Inflammatory macrophage treated with lipopolysaccharide for 4 hours (primary cell): Measurements from ENCODE around the gene ITGB6.

Experiments used
- DNase-seq: peaks from one replicate; pipeline ENCODE4 v3.0.0-alpha.2; 2020

ITGB6 gene

DNA sequence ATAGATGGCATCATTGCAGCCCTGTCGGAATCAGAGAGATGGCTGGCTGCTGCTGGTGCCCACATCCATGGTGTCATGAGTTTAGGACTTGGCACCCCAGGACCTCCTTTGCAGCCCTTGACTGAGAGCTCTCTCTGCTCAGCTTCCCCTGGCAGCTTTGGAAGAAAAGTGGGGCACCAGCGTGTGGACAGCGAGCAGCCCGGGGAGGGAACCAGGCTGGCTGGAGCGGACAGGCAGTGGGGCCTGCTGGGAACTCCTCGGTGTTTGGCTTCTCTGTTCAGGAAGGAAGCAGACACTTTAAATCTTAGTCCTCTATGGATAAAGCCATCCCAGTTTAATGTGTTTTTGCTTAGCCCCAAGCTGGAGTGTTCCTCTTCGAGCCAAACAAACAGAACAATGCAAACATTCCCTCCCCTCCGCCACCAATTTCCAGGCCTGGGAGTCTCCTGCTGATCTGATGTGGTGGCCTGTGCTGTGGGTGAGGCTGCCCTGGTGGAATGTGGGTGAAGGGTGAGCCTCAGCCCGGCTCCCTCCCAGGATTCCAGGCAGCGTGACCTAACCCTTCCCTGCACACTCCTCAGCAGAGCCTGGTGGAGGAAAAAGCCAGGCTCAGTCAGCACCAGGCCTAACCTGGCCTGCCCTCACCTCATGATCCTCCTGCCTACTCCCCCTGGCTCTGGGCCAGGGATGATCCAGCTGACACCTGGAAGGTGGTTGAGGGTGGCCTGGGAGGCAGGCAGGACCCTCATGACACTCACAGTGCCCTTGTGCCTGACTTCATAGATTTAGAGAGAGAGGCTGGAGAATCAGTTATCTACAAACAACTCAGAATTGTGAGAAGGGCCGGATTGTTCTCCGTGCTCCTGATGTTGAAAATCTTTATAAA, 21.6 kb upstream of the ITGB6 start:
- no peak for DNase-seq

DNA sequence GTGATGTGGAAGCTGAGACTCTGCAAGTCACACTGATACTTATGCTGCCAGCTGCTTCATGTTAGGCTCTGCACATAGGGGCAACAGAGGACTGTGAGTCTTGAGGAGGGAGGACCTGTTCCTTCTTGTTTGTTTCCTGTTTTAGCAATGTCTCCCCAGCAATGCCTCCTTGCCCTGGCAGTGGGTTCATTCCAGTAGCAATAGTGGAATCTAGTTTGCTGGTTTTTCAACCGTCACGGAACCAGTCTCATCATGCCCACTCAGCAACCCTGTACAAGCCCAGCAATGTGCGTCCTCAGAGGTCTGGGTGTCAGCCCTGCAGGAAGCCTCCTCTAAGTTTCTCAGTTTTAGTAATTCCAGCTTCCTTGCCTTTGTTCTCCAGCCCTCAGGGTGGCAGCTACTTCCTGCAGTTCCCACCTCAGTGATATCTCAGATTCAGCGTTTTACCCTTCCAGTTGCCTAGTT, 20.5 kb upstream of the ITGB6 start:
- DNase-seq, result no peak

DNA sequence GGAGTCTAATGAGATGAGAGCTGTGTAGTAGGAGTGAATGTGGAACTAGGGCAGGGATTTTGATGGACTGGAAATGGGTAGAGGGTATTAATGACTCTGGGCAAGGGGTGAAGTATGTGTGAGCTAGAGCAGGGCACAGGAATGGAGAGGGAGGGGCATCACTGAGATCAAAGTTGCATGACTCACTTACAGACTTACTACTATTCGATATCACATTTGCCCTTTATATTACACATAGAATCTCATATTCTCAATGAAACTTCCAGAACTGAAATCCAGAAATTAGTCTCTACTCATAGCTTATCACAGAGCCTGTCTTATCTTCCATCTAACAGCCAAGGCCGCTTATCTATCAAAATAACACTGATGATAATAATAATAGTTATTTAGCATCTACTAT, 20.0 kb upstream of the ITGB6 start:
- no peak for DNase-seq

DNA sequence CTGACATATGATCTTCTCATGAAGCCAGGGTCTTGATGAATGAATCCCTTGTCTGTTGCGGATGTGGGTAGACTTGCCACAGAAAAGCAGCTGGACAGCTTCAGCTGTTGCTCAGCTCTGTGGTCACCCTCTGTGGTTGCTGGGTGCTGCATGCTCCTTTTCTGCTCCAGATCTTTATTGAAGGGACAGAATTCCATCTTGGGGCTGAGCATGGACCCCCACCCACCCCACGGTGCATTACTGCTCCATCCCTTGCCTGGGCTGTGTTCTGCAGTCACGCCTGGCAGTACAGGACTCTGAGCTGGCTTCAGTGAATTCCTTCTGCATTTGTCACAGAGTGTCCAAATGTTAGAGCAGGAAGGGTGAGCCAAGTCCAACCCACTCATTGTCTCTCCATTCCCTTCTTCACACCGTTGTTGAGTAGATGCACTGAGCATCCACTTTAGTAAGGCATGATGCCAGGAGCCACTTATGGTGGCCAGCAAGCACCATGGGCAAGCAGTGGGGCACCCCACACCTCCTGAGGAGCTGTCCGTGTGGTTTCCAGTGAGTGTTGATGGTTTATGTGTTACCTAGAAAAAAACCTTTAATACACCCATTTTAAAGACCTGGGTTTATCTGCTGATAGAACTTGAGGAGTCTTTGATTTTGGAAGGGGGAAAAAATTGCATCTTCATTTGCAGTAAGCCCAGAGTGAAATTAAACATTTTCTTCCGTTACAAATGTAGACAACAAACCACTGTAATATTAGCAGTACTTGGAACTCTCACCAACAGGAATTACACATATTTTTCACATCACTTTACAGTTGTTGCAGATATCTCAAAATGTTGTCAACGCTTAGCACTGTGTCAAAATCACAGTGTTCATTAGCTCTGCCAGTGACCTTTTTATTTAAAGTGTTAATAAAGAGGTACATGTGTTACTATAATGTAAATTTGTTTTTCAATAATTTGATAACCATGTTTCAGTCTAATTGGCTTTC, 14.7 kb upstream of the ITGB6 start:
- DNase-seq, result no peak

DNA sequence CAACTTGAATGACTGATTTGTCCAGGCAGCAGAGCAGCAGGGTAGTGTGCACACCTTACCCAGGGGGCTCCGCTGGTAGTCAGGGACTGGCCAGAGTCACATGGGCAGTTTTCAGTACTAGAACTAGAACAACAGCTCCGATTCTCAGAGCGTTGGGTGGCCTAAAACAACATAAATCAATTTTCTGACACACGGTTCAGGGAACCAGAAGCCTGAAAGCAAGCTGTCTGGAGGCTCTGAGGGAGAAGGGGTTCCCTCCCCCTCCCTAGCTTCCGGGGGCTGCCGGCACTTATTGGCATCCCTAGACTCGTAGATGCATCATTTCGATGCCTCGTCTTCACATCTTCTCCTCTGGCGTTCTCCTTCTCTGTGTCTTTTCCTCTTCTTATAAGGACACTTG, 13.4 kb upstream of the ITGB6 start:
- no peak for DNase-seq

DNA sequence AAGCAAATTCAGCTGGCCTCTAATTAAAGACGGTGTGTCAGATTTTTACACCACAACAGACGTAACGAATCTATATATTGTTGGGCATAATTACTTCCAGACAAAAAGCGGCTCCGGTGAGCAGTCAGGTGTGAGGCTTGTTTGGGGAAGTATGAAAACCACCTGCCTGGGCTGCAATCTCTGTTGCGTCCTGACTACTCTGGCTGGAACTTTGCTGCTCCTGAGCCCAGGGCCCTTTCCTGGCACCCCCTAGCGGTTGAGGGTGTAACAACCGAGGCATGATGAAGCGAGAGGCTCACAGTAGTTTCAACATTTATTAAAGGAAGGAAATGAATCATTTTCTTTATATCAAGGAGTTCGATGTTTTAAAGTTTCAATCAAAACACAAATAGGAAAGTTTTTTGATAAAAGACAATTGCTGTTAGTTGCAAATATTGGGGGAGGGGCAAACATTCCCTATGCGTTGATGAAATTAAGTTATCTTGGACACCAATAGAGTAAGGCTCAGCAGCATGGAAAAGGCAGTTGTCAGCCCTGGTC, 10.6 kb upstream of the ITGB6 start:
- DNase-seq, result peak; percentile 82

DNA sequence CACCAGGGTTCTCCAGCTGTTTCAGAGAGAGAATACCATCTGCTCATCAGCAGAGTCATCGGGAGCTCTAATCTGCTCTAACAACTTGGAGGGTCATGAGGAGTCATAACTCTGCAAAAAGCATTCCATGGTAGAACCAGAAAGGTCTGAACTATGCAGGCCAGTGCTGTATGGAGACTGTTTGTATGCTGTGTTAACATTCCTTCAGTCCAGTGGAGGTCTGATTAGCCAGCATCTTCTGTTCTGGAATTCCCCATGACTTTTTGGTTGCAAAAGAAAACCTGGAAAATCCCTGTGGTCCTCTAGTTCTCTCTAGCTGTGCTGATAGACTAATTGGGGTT, 9.4 kb upstream of the ITGB6 start:
- DNase-seq, result peak; percentile 84

DNA sequence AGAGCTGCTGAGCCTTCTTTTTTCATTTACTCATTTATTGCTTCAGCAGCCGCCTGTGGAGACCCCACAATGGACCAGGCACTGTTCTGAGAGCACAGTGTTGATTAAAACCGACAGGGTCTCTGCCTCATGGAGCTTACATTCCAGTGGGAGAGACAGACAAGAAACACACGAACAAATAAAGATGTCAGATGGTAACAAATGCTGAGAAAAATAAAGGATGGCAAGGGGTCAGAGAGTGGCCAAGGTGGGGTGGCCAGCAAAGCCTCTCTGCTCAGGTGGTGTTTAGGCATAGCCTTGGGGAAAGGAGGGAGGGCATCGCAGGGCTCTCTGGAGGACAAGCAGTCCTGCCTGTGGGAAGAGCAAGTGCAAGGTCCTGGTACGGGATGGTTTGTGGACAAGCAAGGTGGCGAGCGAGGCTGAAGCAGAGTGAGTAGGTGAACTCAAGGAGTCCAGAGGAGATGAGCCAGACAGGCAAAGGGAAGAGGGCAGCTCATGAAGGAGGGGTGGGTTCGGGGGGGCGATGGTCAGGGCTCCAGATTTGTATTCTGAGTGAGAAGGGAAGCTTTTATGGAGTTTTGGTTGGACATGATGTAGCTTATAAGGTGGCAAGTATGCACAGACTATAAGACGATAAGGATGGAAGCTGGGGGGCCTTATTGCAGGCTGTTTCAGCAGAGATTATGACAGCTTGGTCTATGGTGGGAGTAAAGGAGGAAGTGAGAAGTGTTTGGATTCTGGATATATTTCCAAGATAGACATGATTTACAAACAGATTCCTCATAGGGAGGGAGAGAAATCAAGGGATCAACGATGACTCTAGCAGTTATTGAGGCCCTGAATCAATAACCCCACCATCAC, 8.8 kb upstream of the ITGB6 start:
- DNase-seq, result peak; percentile 57

DNA sequence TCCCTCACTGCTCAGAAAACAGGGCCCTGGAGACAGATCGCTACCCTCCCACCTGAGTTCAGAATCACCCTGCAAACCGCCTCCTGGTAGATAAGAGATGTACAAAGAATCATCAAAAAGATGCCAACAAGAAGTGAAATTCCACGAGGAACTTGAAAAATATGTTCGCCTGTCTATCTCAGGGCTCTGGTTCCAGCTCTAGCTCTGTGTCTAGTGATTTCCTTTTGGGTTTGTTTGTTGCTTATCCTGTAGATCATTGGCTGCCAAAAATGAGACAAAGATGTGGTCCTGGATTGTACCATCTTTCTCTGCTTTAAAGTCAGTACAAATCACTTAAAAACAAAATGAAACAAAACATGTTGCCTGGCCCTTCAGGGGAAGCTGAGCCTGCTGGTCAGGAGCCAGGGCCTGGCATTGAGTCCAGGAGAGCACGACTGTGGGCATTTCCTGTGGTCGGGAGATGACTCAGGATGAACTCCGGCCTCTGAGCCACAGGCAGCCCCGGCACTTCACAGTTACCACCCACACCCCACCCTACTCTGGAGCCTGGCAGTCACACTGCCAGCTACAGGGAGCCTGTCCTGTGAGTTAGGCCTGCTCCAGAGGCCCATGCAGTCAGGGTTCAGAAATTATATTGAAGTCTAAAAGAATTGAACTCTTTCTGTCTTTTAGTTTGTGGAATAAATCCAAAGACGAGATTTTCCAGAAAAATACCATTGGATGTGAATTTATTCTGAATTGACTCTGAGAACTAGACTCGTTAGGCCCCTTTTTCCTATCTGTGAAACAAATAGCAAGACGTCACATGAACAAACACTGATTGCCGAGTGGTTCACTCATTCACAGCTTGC, 8.0 kb upstream of the ITGB6 start:
- peak; percentile 93 for DNase-seq

DNA sequence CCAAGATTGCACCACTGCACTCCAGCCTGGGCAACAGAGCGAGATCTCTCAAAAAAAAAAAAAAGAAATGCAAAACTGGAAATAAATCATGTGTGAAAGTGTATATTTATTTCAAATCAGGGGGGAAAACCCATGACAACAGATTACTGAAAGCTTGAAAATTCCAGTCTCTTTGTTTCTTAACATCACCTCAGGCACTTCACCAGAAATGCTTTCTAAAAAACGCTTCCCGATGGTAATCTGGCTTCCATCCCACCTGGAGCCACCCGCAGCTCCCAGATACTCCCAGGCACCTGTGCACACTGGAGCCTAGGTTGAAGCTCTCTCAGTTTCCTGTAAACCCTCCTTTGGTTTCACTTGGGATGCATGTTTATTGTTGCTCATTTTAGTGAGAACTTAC, 7.2 kb upstream of the ITGB6 start:
- peak; percentile 76 for DNase-seq

DNA sequence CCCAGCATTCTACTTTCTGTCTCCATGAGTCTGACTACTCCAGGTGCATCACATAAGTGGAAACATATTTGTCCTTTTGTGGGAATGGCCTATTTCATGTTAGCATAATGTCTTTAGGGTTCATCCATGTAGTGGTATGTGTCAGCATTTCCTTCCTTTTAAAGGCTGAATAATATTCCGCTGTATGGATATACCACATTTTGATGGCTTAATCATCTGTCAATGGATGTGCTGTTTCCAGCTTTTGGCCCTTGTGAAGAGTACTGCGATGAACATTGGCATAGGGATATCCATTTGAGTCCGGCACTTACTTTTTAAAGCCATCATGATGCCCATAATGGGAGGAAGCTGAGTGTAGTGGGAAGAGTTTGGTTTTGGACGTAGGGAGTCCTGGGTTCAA, 6.4 kb upstream of the ITGB6 start:
- no peak for DNase-seq

DNA sequence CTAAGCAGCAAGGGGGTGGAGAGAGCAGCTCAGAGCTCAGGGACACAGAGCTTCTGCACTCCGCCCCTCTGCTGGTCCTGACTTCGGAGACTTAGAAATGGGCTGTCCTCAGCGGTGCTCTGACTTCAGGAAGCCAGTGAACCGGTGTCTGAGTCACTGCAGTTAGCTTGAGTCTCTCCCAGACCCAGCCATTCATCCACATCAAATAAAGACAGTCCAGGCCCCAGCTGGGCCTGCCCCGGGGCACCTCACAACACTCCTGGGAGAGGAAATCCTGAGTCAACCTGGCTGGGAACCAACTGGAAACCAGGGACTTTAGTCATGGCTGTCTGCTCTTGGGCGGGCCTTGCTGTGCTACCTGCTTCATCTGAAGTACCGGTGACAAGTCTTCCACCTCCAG, 5.4 kb upstream of the ITGB6 start:
- DNase-seq, result no peak

DNA sequence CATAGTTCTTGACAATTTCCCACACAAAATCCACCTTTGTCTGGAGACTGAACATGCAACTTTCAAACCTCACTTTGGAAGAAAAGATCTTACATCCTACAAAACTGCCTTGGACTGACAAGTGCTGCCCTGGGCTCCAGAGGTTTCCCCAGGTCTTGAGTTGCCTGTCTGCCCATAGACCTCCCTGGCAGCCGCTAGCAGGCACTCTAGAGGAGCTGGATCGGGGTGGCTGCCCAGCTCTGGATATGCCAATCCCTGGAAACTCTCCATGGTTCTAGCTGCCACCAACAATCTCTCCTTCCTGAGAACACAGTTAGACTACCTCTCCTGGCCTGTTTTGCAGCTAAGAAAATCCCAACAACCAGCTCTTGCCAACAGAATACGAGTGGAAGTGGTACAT, 3.4 kb upstream of the ITGB6 start:
- no peak for DNase-seq

DNA sequence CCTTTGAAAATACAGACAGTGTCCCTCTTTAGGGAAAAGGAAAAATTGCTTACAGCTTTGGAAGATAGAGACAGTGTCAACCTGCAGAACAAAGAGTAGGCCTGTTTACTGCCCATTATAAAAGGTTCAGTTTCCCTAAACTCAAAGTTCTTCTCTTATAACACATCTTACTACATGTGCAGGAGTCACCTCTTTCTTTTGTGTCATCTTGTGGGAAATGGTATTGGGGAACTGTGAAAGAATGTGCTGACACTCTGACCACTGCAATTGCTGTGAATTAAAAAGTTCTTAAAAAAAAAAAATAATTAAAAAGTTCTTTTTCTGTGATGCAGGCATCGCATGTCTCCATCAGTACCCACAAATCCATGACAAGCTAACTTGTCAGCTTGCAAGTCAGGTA, 2.9 kb upstream of the ITGB6 start:
- no peak for DNase-seq

DNA sequence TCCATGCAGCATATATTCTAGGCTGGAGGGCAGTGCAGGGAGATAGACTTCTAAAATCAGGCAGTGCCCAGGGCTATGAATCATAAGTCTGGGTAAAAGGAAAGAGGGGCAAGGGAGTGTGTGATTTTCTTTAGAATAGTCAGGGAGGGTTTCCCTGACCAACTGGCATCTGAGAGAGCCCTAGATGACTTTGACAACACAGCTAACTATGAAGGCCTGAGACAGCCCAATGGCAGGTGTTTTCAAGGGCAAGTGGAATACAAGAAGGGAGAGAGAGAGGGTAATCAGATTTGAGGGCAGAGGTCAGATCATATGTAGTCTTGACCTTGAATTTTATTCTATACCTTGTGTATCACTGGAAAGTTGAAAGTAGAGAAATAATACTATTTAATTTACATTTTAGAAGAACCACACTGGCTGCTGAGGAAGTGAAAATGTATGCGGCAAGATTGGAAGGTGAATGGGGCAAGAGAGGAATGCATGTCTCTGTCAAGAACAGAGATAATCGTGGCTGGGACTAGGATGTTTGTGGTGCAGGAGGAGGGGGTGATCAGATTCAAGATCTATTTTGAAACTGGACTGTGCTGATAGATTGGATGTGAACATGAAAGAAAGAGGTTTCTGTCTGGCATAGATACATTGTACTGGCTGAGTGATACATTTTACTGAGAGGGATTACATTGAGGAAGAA, 1.9 kb upstream of the ITGB6 start:
- no peak for DNase-seq

DNA sequence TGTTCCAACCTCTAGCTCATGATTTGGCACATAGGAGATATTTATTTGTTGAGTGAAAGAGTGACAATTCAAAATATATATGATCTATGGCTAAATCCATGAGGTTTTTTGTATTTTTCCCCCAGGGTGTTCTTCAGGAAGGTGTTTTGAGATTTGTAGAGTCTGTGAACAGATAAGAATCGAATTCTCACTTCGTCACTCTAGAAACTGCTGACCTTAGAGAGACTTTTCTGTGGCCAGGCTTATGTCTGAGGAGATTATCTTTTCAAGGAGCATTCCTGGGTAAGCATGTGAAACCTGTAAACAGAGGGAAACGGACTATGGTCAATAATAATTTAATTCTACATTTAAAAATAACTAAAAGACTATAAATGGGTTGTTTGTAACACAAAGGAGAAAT, 849 bp upstream of the ITGB6 start:
- no peak for DNase-seq

DNA sequence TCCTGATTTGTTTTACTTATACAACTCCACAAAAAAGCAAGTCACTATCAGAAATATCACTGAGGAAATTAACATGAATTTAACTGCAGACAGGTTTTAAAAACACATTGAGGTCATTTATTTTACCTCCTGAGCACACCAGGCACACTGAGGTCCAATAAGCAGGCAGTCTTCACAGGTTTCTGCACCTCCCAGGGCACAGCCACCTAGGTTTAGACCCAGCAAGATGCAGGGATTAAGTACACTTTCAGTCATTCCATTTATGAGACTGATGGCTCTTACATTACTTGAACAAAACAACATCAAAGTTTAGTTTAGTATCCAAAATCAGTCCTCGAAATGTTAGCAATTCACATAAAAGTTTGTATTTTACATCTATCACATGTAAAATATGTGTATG, 1.0 kb downstream of the ITGB6 start:
- no peak for DNase-seq

DNA sequence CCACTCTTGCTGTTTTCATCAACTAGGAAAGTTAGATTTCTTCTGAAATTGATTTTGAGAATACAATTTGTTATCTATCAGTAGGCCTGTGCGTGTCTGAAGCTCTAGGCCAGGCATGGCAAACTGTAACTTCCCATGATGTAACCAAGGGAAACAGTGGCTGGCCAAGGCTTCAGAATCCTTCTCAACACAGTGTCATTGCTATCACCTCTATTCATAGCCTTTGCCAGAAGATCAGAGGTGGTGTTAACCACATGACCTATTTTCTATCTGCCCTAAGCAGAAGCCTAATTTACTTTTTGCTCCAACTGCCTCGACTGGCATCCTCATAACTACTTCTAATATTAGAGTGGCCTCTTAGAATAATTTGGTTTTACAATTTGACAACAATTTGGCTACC, 2.5 kb downstream of the ITGB6 start:
- no peak for DNase-seq

DNA sequence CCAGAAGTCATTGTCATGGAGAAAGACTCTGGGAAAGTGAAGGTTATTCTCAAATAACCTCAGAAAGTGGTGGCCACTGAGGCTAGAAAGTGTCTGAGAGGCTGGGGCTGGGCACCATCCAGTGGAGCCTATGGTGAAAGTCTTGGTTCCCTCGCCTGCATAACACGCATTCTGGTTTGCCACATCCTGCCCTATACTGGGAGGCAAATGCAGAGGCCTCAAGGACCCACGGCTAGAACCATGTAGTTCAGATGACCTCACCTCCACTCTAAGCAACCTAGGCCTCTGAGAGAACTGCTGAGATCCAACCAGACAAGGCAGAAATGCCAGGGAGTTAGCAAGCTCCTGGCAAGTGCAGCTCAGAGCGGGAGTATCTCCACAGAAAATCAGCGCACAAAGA, 5.1 kb downstream of the ITGB6 start:
- DNase-seq, result no peak

DNA sequence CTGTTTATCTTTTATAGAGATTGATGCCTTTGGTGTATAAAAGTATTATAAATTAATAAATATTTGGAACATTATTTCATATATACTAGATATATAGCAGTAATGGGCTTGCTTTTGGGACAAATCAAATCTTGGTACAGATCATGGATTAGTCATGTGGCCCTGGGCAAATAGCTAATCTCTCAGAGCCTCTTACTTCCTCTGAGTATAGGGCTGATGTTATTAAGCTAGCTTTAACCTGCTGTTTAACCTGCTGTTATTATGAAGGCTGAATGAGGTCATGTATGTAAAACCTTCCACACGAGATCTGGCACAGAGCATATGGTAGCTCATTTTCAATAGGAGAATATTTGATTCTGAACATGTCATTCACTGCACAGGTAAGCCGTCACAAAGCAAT, 5.7 kb downstream of the ITGB6 start:
- DNase-seq, result no peak
